Nephron (organoid): ENCODE measurements around the gene HGS.
A peak's percentile ranks its signal among the peaks of the same experiment; 100 is the strongest.

Source experiments
- H3K27ac Mint-ChIP-seq, 3 experiments: 2 replicates each; pipeline ENCODE4 v1.8.0; 2020; ENCODE audit warnings: mixed read lengths in 3 of 3, mild to moderate bottlenecking in 2 of 3, moderate library complexity in 1 of 3
- H3K27me3 Mint-ChIP-seq: 2 replicates; pipeline ENCODE4 v1.8.0; 2021; ENCODE audit warnings: low read depth, mild to moderate bottlenecking, moderate library complexity, mixed read lengths
- H3K36me3 Mint-ChIP-seq: 2 replicates; pipeline ENCODE4 v1.8.0; 2020; ENCODE audit warnings: low read depth, mixed read lengths
- H3K4me1 Mint-ChIP-seq: 2 replicates; pipeline ENCODE4 v1.8.0; 2020; ENCODE audit warnings: mixed read lengths
- H3K4me3 Mint-ChIP-seq, 3 experiments: 2 replicates each; pipeline ENCODE4 v1.8.0; 2020; ENCODE audit warnings: mild to moderate bottlenecking in 3 of 3, mixed read lengths in 3 of 3, moderate library complexity in 2 of 3
- H3K9me3 Mint-ChIP-seq: 2 replicates; pipeline ENCODE4 v1.8.0; 2020; ENCODE audit warnings: mixed read lengths
- TF ChIP-seq, protein P1 (sequence below), 3 experiments: fragments of 200-600 bp; sonication (generic); IDR thresholded peaks; one replicate each; pipeline ENCODE4 v1.5.0; 2021; ENCODE audit warnings: antibody characterized with exemption in 3 of 3; ENCODE audit not compliant: unreplicated experiment in 3 of 3

Gene HGS

DNA sequence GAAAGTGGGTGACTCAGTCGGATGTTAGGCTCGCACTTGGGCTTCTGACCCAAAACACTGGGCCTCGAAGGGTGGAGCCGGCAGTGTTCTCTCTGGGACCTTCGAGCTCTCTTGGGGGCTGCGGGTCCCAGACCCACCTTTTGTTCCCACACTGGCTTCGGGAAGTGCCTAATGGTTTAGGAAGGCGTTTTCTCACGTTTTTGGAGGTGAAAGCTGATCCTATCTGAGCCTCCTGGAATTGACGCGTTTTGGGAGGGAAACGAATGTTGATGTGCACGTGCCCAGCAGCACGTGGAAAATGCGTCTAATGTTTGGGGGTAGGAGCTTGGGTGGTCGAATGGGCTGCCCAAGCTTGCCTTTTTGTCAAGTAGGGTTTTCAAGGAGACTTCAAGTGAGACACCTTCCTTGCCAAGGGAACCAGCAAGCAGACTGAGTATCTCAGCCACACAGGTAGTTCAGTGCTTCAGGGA is 666 bp downstream of the HGS start:
- TF ChIP-seq, protein P1, sequence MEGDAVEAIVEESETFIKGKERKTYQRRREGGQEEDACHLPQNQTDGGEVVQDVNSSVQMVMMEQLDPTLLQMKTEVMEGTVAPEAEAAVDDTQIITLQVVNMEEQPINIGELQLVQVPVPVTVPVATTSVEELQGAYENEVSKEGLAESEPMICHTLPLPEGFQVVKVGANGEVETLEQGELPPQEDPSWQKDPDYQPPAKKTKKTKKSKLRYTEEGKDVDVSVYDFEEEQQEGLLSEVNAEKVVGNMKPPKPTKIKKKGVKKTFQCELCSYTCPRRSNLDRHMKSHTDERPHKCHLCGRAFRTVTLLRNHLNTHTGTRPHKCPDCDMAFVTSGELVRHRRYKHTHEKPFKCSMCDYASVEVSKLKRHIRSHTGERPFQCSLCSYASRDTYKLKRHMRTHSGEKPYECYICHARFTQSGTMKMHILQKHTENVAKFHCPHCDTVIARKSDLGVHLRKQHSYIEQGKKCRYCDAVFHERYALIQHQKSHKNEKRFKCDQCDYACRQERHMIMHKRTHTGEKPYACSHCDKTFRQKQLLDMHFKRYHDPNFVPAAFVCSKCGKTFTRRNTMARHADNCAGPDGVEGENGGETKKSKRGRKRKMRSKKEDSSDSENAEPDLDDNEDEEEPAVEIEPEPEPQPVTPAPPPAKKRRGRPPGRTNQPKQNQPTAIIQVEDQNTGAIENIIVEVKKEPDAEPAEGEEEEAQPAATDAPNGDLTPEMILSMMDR (IDR thresholded peaks at IDR 0.05; ENCODE audit: unreplicated experiment in 3 of 3), result no peak
- Mint-ChIP-seq H3K27me3 (no peaks in the 10 kb centered on the region), H3K36me3 (peaks cover 26% of the 10 kb centered on the region), H3K4me3 (peak overlapping the region; percentile 84 to 88 (median 85)), H3K4me1 (peaks cover 22% of the 10 kb centered on the region), H3K27ac (no peak overlapping the region), H3K9me3 (no peaks in the 10 kb centered on the region)

DNA sequence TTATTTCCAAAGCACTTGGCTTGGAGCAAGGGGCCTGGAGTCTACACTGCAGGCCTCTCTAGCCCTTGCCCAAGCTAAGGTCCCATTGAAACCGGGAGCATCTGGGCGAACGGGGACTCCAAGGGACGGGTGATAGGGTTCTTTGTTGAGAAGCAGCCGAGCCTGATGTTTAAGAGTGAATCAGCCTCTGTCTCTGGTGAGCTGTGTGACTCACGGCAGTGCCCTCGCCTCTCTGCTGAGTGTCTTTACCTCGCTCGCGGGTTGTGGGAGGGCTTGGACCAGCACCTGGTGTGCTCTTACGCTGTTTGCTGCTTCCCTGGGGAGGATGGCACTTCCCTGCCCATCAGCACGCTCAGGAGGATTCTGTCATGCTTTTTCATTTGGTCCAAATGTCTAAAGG is 1.3 kb downstream of the HGS start:
- H3K27ac Mint-ChIP-seq, result no peak overlapping the region
- peaks cover 18% of the 10 kb centered on the region for H3K4me1 Mint-ChIP-seq
- H3K4me3 Mint-ChIP-seq, result peak overlapping the region; percentile 84 to 88 (median 85)
- no peaks in the 10 kb centered on the region for H3K9me3 Mint-ChIP-seq
- H3K36me3 Mint-ChIP-seq, result peaks cover 29% of the 10 kb centered on the region
- TF ChIP-seq, protein P1 (IDR thresholded peaks at IDR 0.05; ENCODE audit: unreplicated experiment in 3 of 3), result no peak
- no peaks in the 10 kb centered on the region for H3K27me3 Mint-ChIP-seq

DNA sequence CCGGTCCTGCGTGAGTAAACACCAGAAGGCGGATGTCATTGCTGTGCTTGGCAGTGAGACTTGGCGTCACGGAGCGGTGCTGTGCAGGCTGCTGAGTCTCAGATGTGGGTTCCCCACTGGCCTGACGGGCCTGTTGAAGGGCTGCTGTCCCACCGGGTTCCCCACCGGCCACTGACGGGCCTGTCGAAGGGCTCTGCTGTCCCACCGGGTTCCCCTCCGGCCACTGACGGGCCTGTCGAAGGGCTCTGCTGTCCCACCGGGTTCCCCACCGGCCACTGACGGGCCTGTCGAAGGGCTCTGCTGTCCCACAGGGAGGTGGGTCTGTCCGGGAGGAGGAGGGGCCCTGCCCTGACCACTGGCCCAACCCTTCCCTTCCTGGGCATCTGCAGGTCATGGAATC is 2.8 kb downstream of the HGS start:
- H3K4me3 Mint-ChIP-seq, result no peak overlapping the region
- TF ChIP-seq, protein P1 (IDR thresholded peaks at IDR 0.05; ENCODE audit: unreplicated experiment in 3 of 3), result no peak
- no peaks in the 10 kb centered on the region for H3K9me3 Mint-ChIP-seq
- H3K27ac Mint-ChIP-seq, result no peak overlapping the region
- peaks cover 34% of the 10 kb centered on the region for H3K36me3 Mint-ChIP-seq
- H3K27me3 Mint-ChIP-seq, result no peaks in the 10 kb centered on the region
- peaks cover 17% of the 10 kb centered on the region for H3K4me1 Mint-ChIP-seq

DNA sequence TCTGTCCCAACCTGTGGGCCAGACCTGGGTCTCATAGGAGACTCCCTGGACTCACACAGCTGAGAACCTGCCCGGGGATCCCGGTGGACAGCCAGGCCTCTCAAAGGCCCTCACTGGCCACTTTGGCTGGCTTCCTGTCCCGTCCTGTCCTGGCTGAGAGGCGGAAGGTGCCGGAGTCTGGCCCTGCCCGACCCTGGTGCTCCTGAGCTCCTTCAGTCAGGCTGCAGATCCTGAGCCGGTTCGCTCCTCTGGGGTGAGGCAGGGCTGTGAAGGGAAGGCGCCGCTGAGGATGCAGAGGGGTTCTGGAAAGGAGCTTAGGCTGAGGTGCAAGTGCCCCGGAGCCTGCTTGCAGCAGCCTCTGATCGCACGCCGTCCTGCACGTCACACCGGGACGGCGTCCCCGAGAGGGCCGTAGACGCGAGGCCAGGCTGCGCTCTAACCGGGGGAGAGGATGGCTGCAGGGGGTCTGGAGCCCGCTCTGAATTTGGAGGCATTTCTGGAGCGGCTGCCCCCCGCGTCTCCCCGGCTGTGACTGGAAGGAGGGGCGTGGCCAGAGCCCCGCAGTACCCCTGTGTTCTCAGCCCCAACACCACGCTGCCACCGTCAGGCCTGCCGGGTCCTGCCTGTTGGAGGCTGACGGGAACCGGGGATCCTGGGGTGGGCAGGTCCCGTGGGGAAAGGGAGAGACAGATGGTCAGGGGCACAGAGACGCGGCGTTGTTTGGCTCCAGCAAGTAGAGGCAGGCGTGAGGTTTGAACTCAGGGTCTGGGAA is 4.1 kb downstream of the HGS start:
- no peaks in the 10 kb centered on the region for H3K27me3 Mint-ChIP-seq
- peaks cover 12% of the 10 kb centered on the region for H3K4me1 Mint-ChIP-seq
- no peak overlapping the region for H3K27ac Mint-ChIP-seq
- H3K4me3 Mint-ChIP-seq, result peak overlapping the region; percentile 31 to 64 (median 62)
- no peaks in the 10 kb centered on the region for H3K9me3 Mint-ChIP-seq
- H3K36me3 Mint-ChIP-seq, result peaks cover 40% of the 10 kb centered on the region
- TF ChIP-seq, protein P1 (IDR thresholded peaks at IDR 0.05; ENCODE audit: unreplicated experiment in 3 of 3), result no peak

DNA sequence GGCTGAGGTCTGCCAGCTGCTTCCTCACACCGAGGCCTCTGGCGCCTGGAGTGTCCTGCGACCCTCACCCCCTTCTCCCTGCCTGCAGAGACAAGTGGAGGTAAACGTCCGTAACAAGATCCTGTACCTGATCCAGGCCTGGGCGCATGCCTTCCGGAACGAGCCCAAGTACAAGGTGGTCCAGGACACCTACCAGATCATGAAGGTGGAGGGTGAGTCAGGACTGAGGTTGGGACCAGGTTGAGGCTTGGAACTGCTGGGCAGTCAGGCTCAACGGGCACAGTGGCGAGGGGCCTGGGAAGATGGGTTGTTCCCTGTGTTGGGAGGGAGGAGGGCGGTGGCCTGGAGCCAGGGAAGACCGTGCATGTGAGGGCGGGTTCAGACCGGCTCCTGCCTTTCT is 4.8 kb downstream of the HGS start:
- Mint-ChIP-seq H3K27ac (no peak overlapping the region), H3K9me3 (no peaks in the 10 kb centered on the region), H3K4me3 (no peak overlapping the region), H3K27me3 (no peaks in the 10 kb centered on the region), H3K36me3 (peaks cover 40% of the 10 kb centered on the region), H3K4me1 (peaks cover 9% of the 10 kb centered on the region)
- TF ChIP-seq, protein P1 (IDR thresholded peaks at IDR 0.05; ENCODE audit: unreplicated experiment in 3 of 3), result no peak

DNA sequence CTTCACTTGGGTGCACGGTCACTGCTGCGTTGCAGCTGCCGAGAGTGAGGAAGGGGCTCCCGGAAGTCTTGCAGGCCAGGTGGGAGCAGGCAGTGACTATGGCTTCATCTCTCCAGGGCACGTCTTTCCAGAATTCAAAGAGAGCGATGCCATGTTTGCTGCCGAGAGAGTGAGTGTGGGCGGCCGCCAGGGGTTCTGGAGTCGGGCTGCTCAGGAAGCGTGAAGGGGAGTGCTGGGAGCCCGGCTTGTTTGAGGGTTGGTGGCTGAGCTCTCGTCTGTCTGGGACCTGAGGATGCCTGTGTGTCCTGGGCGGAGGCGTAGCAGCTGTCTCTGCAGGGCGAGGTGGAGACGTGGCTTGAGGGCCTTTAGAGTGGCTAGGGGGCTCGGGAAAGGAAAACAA is 6.3 kb downstream of the HGS start:
- no peaks in the 10 kb centered on the region for H3K27me3 Mint-ChIP-seq
- H3K27ac Mint-ChIP-seq, result no peak overlapping the region
- no peak overlapping the region for H3K4me3 Mint-ChIP-seq
- no peaks in the 10 kb centered on the region for H3K4me1 Mint-ChIP-seq
- peaks cover 40% of the 10 kb centered on the region for H3K36me3 Mint-ChIP-seq
- no peaks in the 10 kb centered on the region for H3K9me3 Mint-ChIP-seq
- TF ChIP-seq, protein P1 (IDR thresholded peaks at IDR 0.05; ENCODE audit: unreplicated experiment in 3 of 3), result no peak
